Stimulated activated CD4-positive, alpha-beta T cell treated with anti-CD3 and anti-CD28 coated beads, Interleukin-4, amount 100 ng/mL, for 48 hours (primary cell): ENCODE measurements around the gene TCERG1L.
"Not testable (repeated sequence)": the region's sequence is repeated elsewhere in the genome, so short reads cannot be mapped to it uniquely, and the experiment has no call there.

ENCODE experiments used
- DNase-seq, 2 donors: peaks; one replicate each; pipeline ENCODE4 v3.0.0-alpha.2; 2020; ENCODE audit warnings: low read depth in 2 of 2

TCERG1L gene

GRCh38 chr10:131143425-131144165, 167.9 kb downstream of the TCERG1L start:
- no peak for DNase-seq

- DNase-seq: no peak
These were observed 168.8 kb downstream of the TCERG1L start for GRCh38 chr10:131142517-131143380.

- no peak for DNase-seq
These were observed 169.6 kb downstream of the TCERG1L start for GRCh38 chr10:131141645-131142516.

- DNase-seq: no peak
These were observed 170.3 kb downstream of the TCERG1L start for GRCh38 chr10:131141207-131141606.

- no peak for DNase-seq
These were observed 170.9 kb downstream of the TCERG1L start for GRCh38 chr10:131140606-131141005.

- no peak for DNase-seq
These were observed 174.3 kb downstream of the TCERG1L start for GRCh38 chr10:131137223-131137622.

GRCh38 chr10:131136336-131136735, 175.2 kb downstream of the TCERG1L start:
- DNase-seq: not testable (repeated sequence)

- DNase-seq: no peak
These were observed 175.8 kb downstream of the TCERG1L start for GRCh38 chr10:131135716-131136115.

GRCh38 chr10:131134651-131135050, 176.9 kb downstream of the TCERG1L start:
- no peak for DNase-seq

- DNase-seq: no peak
These were observed 177.4 kb downstream of the TCERG1L start for GRCh38 chr10:131134001-131134576.

GRCh38 chr10:131132681-131133080, 178.8 kb downstream of the TCERG1L start:
- DNase-seq: no peak

GRCh38 chr10:131131726-131132591, 179.6 kb downstream of the TCERG1L start:
- no peak for DNase-seq

- no peak for DNase-seq
These were observed 181.5 kb downstream of the TCERG1L start for GRCh38 chr10:131130025-131130424.

GRCh38 chr10:131129544-131129943, 182.0 kb downstream of the TCERG1L start:
- DNase-seq: no peak

- DNase-seq: no peak
These were observed 182.8 kb downstream of the TCERG1L start for GRCh38 chr10:131128731-131129130.

- no peak for DNase-seq
These were observed 183.9 kb downstream of the TCERG1L start for GRCh38 chr10:131127610-131128009.

GRCh38 chr10:131127138-131127589, 184.4 kb downstream of the TCERG1L start:
- DNase-seq: no peak

- no peak for DNase-seq
These were observed 185.0 kb downstream of the TCERG1L start for GRCh38 chr10:131126321-131127137.

- DNase-seq: no peak
These were observed 185.9 kb downstream of the TCERG1L start for GRCh38 chr10:131125511-131126225.
